H9 (cell line): Measurements from ENCODE around the gene KLF17. TPM values are rescaled to one million over a fixed set of nuclear protein-coding genes. Genes with fewer than 3 reads are reported as not detected.

Experiments used
- DNase-seq: peaks from one replicate; pipeline ENCODE4 v3.0.0-alpha.2; 2017
- H2AFZ ChIP-seq: one replicate; pipeline ENCODE4 v1.6.1; 2013; ENCODE audit warnings: mild to moderate bottlenecking, low read length, control low read depth, moderate library complexity
- H2AK5ac ChIP-seq: 2 replicates; pipeline ENCODE4 v1.6.1; 2013; ENCODE audit warnings: low read length, control low read depth, mixed read lengths; ENCODE audit not compliant: insufficient read length
- H2BK120ac ChIP-seq: one replicate; pipeline ENCODE4 v1.6.1; 2013; ENCODE audit warnings: low read depth, mild to moderate bottlenecking, low read length, control low read depth, inconsistent platforms; ENCODE audit not compliant: poor library complexity, severe bottlenecking
- H2BK12ac ChIP-seq: 2 replicates; pipeline ENCODE4 v1.6.1; 2013; ENCODE audit warnings: low read length, control low read depth, mixed read lengths, low read depth; ENCODE audit not compliant: insufficient read length
- H2BK15ac ChIP-seq: 2 replicates; pipeline ENCODE4 v1.6.1; 2013; ENCODE audit warnings: low read depth, low read length, control low read depth
- H2BK20ac ChIP-seq: one replicate; pipeline ENCODE4 v1.6.1; 2013; ENCODE audit warnings: low read depth, mild to moderate bottlenecking, low read length, control low read depth, inconsistent platforms; ENCODE audit not compliant: poor library complexity, severe bottlenecking
- H2BK5ac ChIP-seq: 2 replicates; pipeline ENCODE4 v1.6.1; 2013; ENCODE audit warnings: low read length, control low read depth, mixed read lengths; ENCODE audit not compliant: insufficient read length
- H3K14ac ChIP-seq: 2 replicates; pipeline ENCODE4 v1.6.1; 2013; ENCODE audit warnings: low read length, control low read depth; ENCODE audit not compliant: insufficient read depth
- H3K18ac ChIP-seq: 2 replicates; pipeline ENCODE4 v1.6.1; 2013; ENCODE audit warnings: low read depth, mild to moderate bottlenecking, mixed read lengths, low read length, control low read depth; ENCODE audit not compliant: insufficient read length
- H3K23ac ChIP-seq: 2 replicates; pipeline ENCODE4 v1.6.1; 2013; ENCODE audit warnings: low read length, control low read depth, mixed read lengths, low read depth; ENCODE audit not compliant: insufficient read length
- H3K23me2 ChIP-seq: 2 replicates; pipeline ENCODE4 v1.6.1; 2013; ENCODE audit warnings: low read depth, mild to moderate bottlenecking, mixed read lengths, low read length, control low read depth; ENCODE audit not compliant: insufficient read length, poor library complexity, severe bottlenecking
- H3K27ac ChIP-seq: 2 replicates; pipeline ENCODE4 v1.5.1; 2013; ENCODE audit warnings: low read length, control low read depth, mixed read lengths, low read depth; ENCODE audit not compliant: insufficient read length
- H3K27me3 ChIP-seq: 2 replicates; pipeline ENCODE4 v1.6.1; 2013; ENCODE audit warnings: low read length, control low read depth, inconsistent platforms; ENCODE audit not compliant: insufficient read depth
- H3K4ac ChIP-seq: 2 replicates; pipeline ENCODE4 v1.6.1; 2013; ENCODE audit warnings: low read depth, mild to moderate bottlenecking, control low read depth, inconsistent platforms, low read length, moderate library complexity
- H3K4me1 ChIP-seq: 2 replicates; pipeline ENCODE4 v1.6.1; 2013; ENCODE audit warnings: low read length, control low read depth, inconsistent platforms; ENCODE audit not compliant: insufficient read depth
- H3K4me2 ChIP-seq: 2 replicates; pipeline ENCODE4 v1.6.1; 2013; ENCODE audit warnings: low read length, control low read depth, mixed read lengths; ENCODE audit not compliant: insufficient read length, insufficient read depth
- H3K56ac ChIP-seq: 2 replicates; pipeline ENCODE4 v1.6.1; 2013; ENCODE audit warnings: low read depth, mild to moderate bottlenecking, mixed read lengths, low read length, control low read depth; ENCODE audit not compliant: insufficient read length
- H3K79me1 ChIP-seq: 2 replicates; pipeline ENCODE4 v1.6.1; 2013; ENCODE audit warnings: low read depth, mild to moderate bottlenecking, moderate library complexity, low read length, control low read depth, inconsistent platforms; ENCODE audit not compliant: insufficient read depth, poor library complexity, severe bottlenecking
- H3K79me2 ChIP-seq: 2 replicates; pipeline ENCODE4 v1.6.1; 2013; ENCODE audit warnings: low read length, control low read depth, inconsistent platforms; ENCODE audit not compliant: insufficient read depth
- H3K9ac ChIP-seq: 2 replicates; pipeline ENCODE4 v1.6.1; 2013; ENCODE audit warnings: low read length, control low read depth, mixed read lengths; ENCODE audit not compliant: insufficient read length; ENCODE audit errors: extremely low read depth
- H3K9me3 ChIP-seq: one replicate; pipeline ENCODE4 v1.6.1; 2013; ENCODE audit warnings: low read depth, low read length, inconsistent platforms; ENCODE audit not compliant: control insufficient read depth
- H3T11ph ChIP-seq: one replicate; pipeline ENCODE4 v1.6.1; 2013; ENCODE audit warnings: mild to moderate bottlenecking, low read length, control low read depth, inconsistent platforms
- H4K20me1 ChIP-seq: one replicate; pipeline ENCODE4 v1.6.1; 2013; ENCODE audit not compliant: control insufficient read depth, insufficient read length, insufficient read depth
- H4K5ac ChIP-seq: 2 replicates; pipeline ENCODE4 v1.6.1; 2013; ENCODE audit warnings: low read depth, mild to moderate bottlenecking, mixed read lengths, low read length, control low read depth; ENCODE audit not compliant: insufficient read length
- H4K8ac ChIP-seq: replicated peaks from 2 replicates; pipeline ENCODE4 v1.6.1; 2013; ENCODE audit warnings: low read length, control low read depth, mixed read lengths, low read depth; ENCODE audit not compliant: insufficient read length
- H4K91ac ChIP-seq: 2 replicates; pipeline ENCODE4 v1.6.1; 2013; ENCODE audit warnings: low read depth, mild to moderate bottlenecking, moderate library complexity, mixed read lengths, low read length, control low read depth; ENCODE audit not compliant: insufficient read length
- H3K27ac Mint-ChIP-seq, 3 experiments: 2 replicates in 2 of 3; 3 replicates in 1 of 3; pipeline ENCODE4 v1.8.0; 2020 to 2021; ENCODE audit warnings: mixed read lengths in 3 of 3, mild to moderate bottlenecking in 1 of 3, moderate library complexity in 1 of 3
- H3K27me3 Mint-ChIP-seq: 2 replicates; pipeline ENCODE4 v1.8.0; 2021; ENCODE audit warnings: low read depth, mild to moderate bottlenecking, moderate library complexity, mixed read lengths
- H3K36me3 Mint-ChIP-seq, 3 experiments: 2 replicates in 2 of 3; 3 replicates in 1 of 3; pipeline ENCODE4 v1.8.0; 2020 to 2021; ENCODE audit warnings: low read depth in 3 of 3, mixed read lengths in 3 of 3; ENCODE audit not compliant: insufficient read depth in 1 of 3
- H3K4me1 Mint-ChIP-seq, 2 experiments: 2 replicates each; pipeline ENCODE4 v1.8.0; 2020; ENCODE audit warnings: mixed read lengths in 2 of 2
- H3K4me3 Mint-ChIP-seq, 2 experiments: 2 replicates in 1 of 2; 3 replicates in 1 of 2; pipeline ENCODE4 v1.8.0; 2020 to 2021; ENCODE audit warnings: mild to moderate bottlenecking in 2 of 2, mixed read lengths in 2 of 2, moderate library complexity in 1 of 2
- H3K9me3 Mint-ChIP-seq, 2 experiments: 2 replicates in 1 of 2; 3 replicates in 1 of 2; pipeline ENCODE4 v1.8.0; 2020; ENCODE audit warnings: mild to moderate bottlenecking in 2 of 2, mixed read lengths in 2 of 2, moderate library complexity in 1 of 2
- WGBS: extraction: QIAGEN DNeasy Blood & Tissue Kit; methylation state at CpG from one replicate; pipeline ENCODE4 v1.1.7; 2013; ENCODE audit warnings: missing lambda C conversion rate, low lambda C conversion rate, mixed read lengths; ENCODE audit not compliant: insufficient read length; ENCODE audit errors: extremely low coverage; 5-methylcytosine and 5-hydroxymethylcytosine counted together
- total RNA-seq: library from RNA; stranded (reverse); gene quantifications from 2 replicates; pipeline ENCODE4 v1.2.1, GENCODE V29; 2021
- TF ChIP-seq, protein P1 (sequence below): fragments of 200-600 bp; sonication (generic); conservative IDR thresholded peaks from 3 replicates; pipeline ENCODE4 v1.8.0; 2021; ENCODE audit warnings: antibody characterized with exemption, mild to moderate bottlenecking

KLF17 gene
- total RNA-seq, 1 experiment from 2014 or later: 0.09 TPM

DNA sequence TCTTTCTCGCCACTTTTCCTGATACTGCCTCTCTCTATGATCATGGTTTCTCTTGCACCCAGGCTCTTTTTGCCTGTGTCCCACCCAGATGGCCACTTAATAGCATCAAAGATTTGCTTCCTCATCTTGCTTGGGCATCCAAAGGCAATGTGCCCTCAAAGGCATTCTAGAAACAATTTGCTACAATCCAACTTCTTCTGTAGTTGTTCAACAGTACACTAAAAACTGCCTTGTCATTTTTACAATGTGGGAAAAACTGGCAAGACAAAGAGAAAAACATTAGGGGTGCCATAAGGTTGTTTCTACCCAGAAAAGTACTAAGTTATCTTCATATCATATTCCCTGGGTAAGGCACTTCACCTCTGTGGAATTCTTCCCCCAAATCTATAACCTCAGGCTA lies 39.3 kb downstream of the KLF17 start:
- Histone ChIP-seq H2BK12ac (no peak overlapping the region), H3K9ac (no peak overlapping the region), H3K4me1 (no peaks in the 10 kb centered on the region), H3T11ph (no peak overlapping the region), H3K23me2 (no peaks in the 10 kb centered on the region), H3K27ac (no peak overlapping the region), H2BK15ac (no peak overlapping the region), H2BK20ac (no peak overlapping the region), H3K56ac (no peak overlapping the region), H3K79me2 (no peaks in the 10 kb centered on the region), H3K9me3 (no peaks in the 10 kb centered on the region), H4K8ac (no peak overlapping the region), H3K79me1 (no peaks in the 10 kb centered on the region), H4K91ac (no peak overlapping the region), H2BK5ac (no peak overlapping the region), H3K14ac (no peak overlapping the region), H3K4ac (no peak overlapping the region), H3K23ac (no peak overlapping the region), H3K18ac (no peak overlapping the region), H3K4me2 (no peak overlapping the region), H2AK5ac (no peak overlapping the region), H2AFZ (no peak overlapping the region), H4K20me1 (no peaks in the 10 kb centered on the region), H4K5ac (no peak overlapping the region), H3K27me3 (no peaks in the 10 kb centered on the region), H2BK120ac (no peak overlapping the region)
- Mint-ChIP-seq H3K4me3 (no peak overlapping the region), H3K27me3 (no peaks in the 10 kb centered on the region; the same call in 1 of the 2 replicates), H3K9me3 (peaks cover 9 to 12% of the 10 kb centered on the region in 2 experiments), H3K4me1 (peaks cover 12 to 17% of the 10 kb centered on the region in 2 experiments), H3K36me3 (0 out of 7 replicates have a peak, but pooled peaks cover 0 to 8% (median 0%) of the 10 kb centered on the region in 3 experiments), H3K27ac (no peak overlapping the region)
- TF ChIP-seq, protein P1, sequence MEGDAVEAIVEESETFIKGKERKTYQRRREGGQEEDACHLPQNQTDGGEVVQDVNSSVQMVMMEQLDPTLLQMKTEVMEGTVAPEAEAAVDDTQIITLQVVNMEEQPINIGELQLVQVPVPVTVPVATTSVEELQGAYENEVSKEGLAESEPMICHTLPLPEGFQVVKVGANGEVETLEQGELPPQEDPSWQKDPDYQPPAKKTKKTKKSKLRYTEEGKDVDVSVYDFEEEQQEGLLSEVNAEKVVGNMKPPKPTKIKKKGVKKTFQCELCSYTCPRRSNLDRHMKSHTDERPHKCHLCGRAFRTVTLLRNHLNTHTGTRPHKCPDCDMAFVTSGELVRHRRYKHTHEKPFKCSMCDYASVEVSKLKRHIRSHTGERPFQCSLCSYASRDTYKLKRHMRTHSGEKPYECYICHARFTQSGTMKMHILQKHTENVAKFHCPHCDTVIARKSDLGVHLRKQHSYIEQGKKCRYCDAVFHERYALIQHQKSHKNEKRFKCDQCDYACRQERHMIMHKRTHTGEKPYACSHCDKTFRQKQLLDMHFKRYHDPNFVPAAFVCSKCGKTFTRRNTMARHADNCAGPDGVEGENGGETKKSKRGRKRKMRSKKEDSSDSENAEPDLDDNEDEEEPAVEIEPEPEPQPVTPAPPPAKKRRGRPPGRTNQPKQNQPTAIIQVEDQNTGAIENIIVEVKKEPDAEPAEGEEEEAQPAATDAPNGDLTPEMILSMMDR: no peak
- no peak for DNase-seq
- WGBS: no CpG with 5 or more reads among the region's 1 CpG
